SK-N-SH (cell line): Measurements from ENCODE around the gene C1orf52. TPM values are rescaled to one million over a fixed set of nuclear protein-coding genes. Genes with fewer than 3 reads are reported as not detected.

Experiments
- CTCF ChIA-PET: fragments of 300-600, 350-600 bp; formaldehyde crosslinking; extraction: SDS; loops from one replicate; lab custom pipeline; 2021; lab: Yijun Ruan, JAX
- POLR2A ChIA-PET: fragments of 350-600 bp; sonication (Branson Sonifier 250); formaldehyde crosslinking; extraction: SDS; loops from one replicate; lab custom pipeline; 2020; ENCODE audit warnings: antibody characterized with exemption, inconsistent platforms; lab: Yijun Ruan, JAX
- DNase-seq: peaks from one replicate; pipeline ENCODE4 v3.0.0; 2012
- H2AFZ ChIP-seq: fragments of 200-600 bp; sonication (generic); 2 replicates; pipeline ENCODE4 v1.8.1; 2016; ENCODE audit warnings: antibody characterized with exemption, mild to moderate bottlenecking, low read depth
- H3F3A ChIP-seq: fragments of 200-600 bp; sonication (generic); replicated peaks from 2 replicates; pipeline ENCODE3; 2016; ENCODE audit warnings: antibody characterized with exemption, mild to moderate bottlenecking; ENCODE audit not compliant: insufficient read depth
- H3K27ac ChIP-seq, 2 experiments: fragments of 200-500 bp in 1 of 2; fragments of 200-600 bp in 1 of 2; sonication (Bioruptor generic) in 1 of 2; sonication (generic), shearing (Covaris generic) in 1 of 2; 2 replicates each; pipeline versions ENCODE4 v1.5.1 to v1.6.1; 2014 to 2016; ENCODE audit warnings: low read depth in 2 of 2, inconsistent platforms in 1 of 2, low read length in 1 of 2, mild to moderate bottlenecking in 1 of 2, mixed read lengths in 1 of 2
- H3K27me3 ChIP-seq: fragments of 200-600 bp; sonication (generic), shearing (Covaris generic); 2 replicates; pipeline ENCODE4 v1.6.1; 2016; ENCODE audit warnings: mixed run types; ENCODE audit not compliant: insufficient read depth
- H3K36me3 ChIP-seq, 2 experiments: fragments of 200-500 bp in 1 of 2; fragments of 200-600 bp in 1 of 2; sonication (Bioruptor generic) in 1 of 2; sonication (generic) in 1 of 2; replicated peaks in 1 of 2; 2 replicates each; pipeline versions ENCODE3 to v1.5.1; 2014 to 2016; ENCODE audit warnings: low read length in 1 of 2, mild to moderate bottlenecking in 1 of 2; ENCODE audit not compliant: insufficient read depth in 2 of 2, control insufficient read depth in 1 of 2
- H3K4me1 ChIP-seq, 2 experiments: fragments of 200-500 bp in 1 of 2; fragments of 200-600 bp in 1 of 2; sonication (Bioruptor generic) in 1 of 2; sonication (generic), shearing (Covaris generic) in 1 of 2; 2 replicates each; pipeline versions ENCODE4 v1.5.1 to v1.6.1; 2014 to 2016; ENCODE audit warnings: low read depth in 1 of 2, low read length in 1 of 2, mixed run types in 1 of 2; ENCODE audit not compliant: insufficient read depth in 2 of 2, control insufficient read depth in 1 of 2
- H3K4me2 ChIP-seq: fragments of 200-600 bp; sonication (generic), shearing (Covaris generic); 2 replicates; pipeline ENCODE4 v1.6.1; 2017; ENCODE audit warnings: mixed run types
- H3K4me3 ChIP-seq, 2 experiments: fragments of 200-500 bp in 1 of 2; fragments of 200-600 bp in 1 of 2; sonication (Bioruptor generic) in 1 of 2; sonication (generic), shearing (Covaris generic) in 1 of 2; 2 replicates each; pipeline versions ENCODE4 v1.5.1 to v1.8.1; 2014 to 2016; ENCODE audit warnings: low read depth in 2 of 2, inconsistent platforms in 1 of 2, low read length in 1 of 2, mild to moderate bottlenecking in 1 of 2, mixed read lengths in 1 of 2, moderate library complexity in 1 of 2
- H3K79me2 ChIP-seq: fragments of 200-600 bp; sonication (generic); 2 replicates; pipeline ENCODE4 v1.8.1; 2017; ENCODE audit warnings: mild to moderate bottlenecking; ENCODE audit not compliant: insufficient read depth
- H3K9ac ChIP-seq: fragments of 200-600 bp; sonication (generic); 2 replicates; pipeline ENCODE4 v1.6.1; 2017; ENCODE audit warnings: mixed run types
- H3K9me2 ChIP-seq: fragments of 200-600 bp; sonication (generic); 2 replicates; pipeline ENCODE4 v1.6.1; 2017; ENCODE audit warnings: mixed run types
- H3K9me3 ChIP-seq: fragments of 200-600 bp; sonication (generic); 2 replicates; pipeline ENCODE4 v1.6.1; 2017; ENCODE audit warnings: mixed run types, mild to moderate bottlenecking, moderate library complexity
- H4K20me1 ChIP-seq: fragments of 200-600 bp; sonication (generic); 2 replicates; pipeline ENCODE4 v1.6.1; 2017; ENCODE audit warnings: mild to moderate bottlenecking, mixed run types; ENCODE audit not compliant: insufficient read depth
- CHD2 ChIP-seq: fragments of 150-350 bp; IDR thresholded peaks from 2 replicates; pipeline ENCODE4 v1.6.1; 2018; ENCODE audit warnings: low read length; ENCODE audit not compliant: partially characterized antibody
- ELF1 ChIP-seq: IDR thresholded peaks from 2 replicates; pipeline ENCODE4 v1.4.0; 2012
- EZH2phosphoT487 ChIP-seq: fragments of 200-600 bp; sonication (generic); IDR thresholded peaks from 2 replicates; pipeline ENCODE4 v1.6.1; 2017; ENCODE audit warnings: low read depth, mixed run types, mild to moderate bottlenecking, antibody characterized with exemption, moderate library complexity, borderline replicate concordance
- FOXJ3 ChIP-seq: sonication (generic); formaldehyde crosslinking; IDR thresholded peaks from 2 replicates; pipeline ENCODE4 v1.5.1; 2020; ENCODE audit warnings: mild to moderate bottlenecking, missing genetic modification reagents
- FOXM1 ChIP-seq: IDR thresholded peaks from 2 replicates; pipeline ENCODE4 v1.4.0; 2012; ENCODE audit warnings: low read depth, mild to moderate bottlenecking
- MEF2A ChIP-seq: IDR thresholded peaks from 2 replicates; pipeline ENCODE4 v1.4.0; 2012; ENCODE audit warnings: low read depth, borderline replicate concordance
- RAD21 ChIP-seq: IDR thresholded peaks from 2 replicates; pipeline ENCODE4 v1.6.1; 2012; ENCODE audit warnings: mild to moderate bottlenecking, low read length
- TAF1 ChIP-seq: IDR thresholded peaks from 2 replicates; pipeline ENCODE4 v1.6.1; 2012; ENCODE audit warnings: low read depth, mild to moderate bottlenecking, low read length, moderate library complexity, borderline replicate concordance
- WGBS: methylation state at CpG from one replicate; pipeline ENCODE4 v1.1.6; 2017; ENCODE audit warnings: low lambda C conversion rate; 5-methylcytosine and 5-hydroxymethylcytosine counted together
- polyA plus RNA-seq, 3 experiments: library from polyadenylated mRNA; depleted of rRNA; stranded (reverse); fragments of >200 nt; gene quantifications; 2 replicates each; pipeline ENCODE4 v1.2.3, GENCODE V29; 2012
- TF ChIP-seq, protein P1 (sequence below): fragments of 150-350 bp; IDR thresholded peaks from 2 replicates; pipeline ENCODE4 v1.6.1; 2016; ENCODE audit warnings: mild to moderate bottlenecking, low read depth, low read length
- TF ChIP-seq, protein P2 (sequence below): IDR thresholded peaks from 2 replicates; pipeline ENCODE4 v1.6.1; 2012; ENCODE audit warnings: mild to moderate bottlenecking, low read depth, low read length, moderate library complexity
- TF ChIP-seq, protein P3 (sequence below): fragments of 200-600 bp; sonication (generic); IDR thresholded peaks from 2 replicates; pipeline ENCODE4 v1.6.1; 2017; ENCODE audit warnings: antibody characterized with exemption, mild to moderate bottlenecking, moderate library complexity
- TF ChIP-seq, protein P4 (sequence below): IDR thresholded peaks from 2 replicates; pipeline ENCODE4 v1.4.0; 2012; ENCODE audit warnings: low read depth
- TF ChIP-seq, protein P5 (sequence below): IDR thresholded peaks from 2 replicates; pipeline ENCODE4 v1.4.0; 2012; ENCODE audit warnings: low read depth, borderline replicate concordance
- TF ChIP-seq, protein P6 (sequence below): IDR thresholded peaks from 2 replicates; pipeline ENCODE4 v1.4.0; 2012; ENCODE audit warnings: low read depth, borderline replicate concordance

C1orf52 gene
- polyA plus RNA-seq, 1 of the 3 experiments (the other 2 are of a cell fraction), result 23.4 TPM

DNA sequence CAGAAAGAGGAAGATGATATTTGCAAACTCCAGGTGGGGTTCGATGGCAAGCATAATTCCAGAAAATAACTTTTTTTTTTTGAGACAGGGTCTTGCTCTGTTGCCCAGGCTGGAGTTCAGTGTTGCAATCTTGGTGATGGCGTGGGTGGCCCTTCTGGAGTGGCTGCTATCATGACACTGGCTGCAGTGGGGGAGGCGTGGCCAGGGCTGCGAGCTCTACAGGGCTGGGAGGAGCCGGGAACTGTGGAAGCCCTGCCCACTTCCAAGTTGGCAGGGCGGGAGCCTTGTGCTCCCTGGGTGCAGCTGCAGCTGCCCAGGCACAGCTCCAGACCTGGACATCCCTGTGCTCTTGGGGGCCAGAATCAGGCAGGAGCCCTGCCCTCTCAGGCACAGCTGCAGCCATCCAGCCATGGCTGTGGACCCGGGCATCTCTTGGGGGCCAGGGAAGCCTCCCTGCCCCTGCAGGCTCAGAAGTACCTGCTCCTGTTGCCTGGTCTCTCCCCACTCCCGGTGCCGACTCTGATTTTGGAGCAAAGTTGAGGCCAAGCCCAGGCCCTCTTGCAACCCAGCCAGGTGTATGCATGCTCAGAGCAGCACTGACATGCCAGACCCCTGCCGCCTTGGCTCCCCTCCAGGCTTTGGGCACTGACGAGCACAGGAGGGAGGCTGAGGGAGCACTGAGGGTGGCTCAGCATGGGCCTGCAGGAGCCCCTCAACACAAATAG lies 24.2 kb upstream of the C1orf52 start:
- peak; percentile 46 for DNase-seq
- TF ChIP-seq ELF1 (no peak), FOXJ3 (CRISPR knock-in tag) (no peak), MEF2A (no peak), TAF1 (no peak), RAD21 (no peak), EZH2phosphoT487 (no peak), FOXM1 (no peak), CHD2 (no peak)
- TF ChIP-seq, protein P1, sequence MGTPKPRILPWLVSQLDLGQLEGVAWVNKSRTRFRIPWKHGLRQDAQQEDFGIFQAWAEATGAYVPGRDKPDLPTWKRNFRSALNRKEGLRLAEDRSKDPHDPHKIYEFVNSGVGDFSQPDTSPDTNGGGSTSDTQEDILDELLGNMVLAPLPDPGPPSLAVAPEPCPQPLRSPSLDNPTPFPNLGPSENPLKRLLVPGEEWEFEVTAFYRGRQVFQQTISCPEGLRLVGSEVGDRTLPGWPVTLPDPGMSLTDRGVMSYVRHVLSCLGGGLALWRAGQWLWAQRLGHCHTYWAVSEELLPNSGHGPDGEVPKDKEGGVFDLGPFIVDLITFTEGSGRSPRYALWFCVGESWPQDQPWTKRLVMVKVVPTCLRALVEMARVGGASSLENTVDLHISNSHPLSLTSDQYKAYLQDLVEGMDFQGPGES, result no peak
- TF ChIP-seq, protein P2, sequence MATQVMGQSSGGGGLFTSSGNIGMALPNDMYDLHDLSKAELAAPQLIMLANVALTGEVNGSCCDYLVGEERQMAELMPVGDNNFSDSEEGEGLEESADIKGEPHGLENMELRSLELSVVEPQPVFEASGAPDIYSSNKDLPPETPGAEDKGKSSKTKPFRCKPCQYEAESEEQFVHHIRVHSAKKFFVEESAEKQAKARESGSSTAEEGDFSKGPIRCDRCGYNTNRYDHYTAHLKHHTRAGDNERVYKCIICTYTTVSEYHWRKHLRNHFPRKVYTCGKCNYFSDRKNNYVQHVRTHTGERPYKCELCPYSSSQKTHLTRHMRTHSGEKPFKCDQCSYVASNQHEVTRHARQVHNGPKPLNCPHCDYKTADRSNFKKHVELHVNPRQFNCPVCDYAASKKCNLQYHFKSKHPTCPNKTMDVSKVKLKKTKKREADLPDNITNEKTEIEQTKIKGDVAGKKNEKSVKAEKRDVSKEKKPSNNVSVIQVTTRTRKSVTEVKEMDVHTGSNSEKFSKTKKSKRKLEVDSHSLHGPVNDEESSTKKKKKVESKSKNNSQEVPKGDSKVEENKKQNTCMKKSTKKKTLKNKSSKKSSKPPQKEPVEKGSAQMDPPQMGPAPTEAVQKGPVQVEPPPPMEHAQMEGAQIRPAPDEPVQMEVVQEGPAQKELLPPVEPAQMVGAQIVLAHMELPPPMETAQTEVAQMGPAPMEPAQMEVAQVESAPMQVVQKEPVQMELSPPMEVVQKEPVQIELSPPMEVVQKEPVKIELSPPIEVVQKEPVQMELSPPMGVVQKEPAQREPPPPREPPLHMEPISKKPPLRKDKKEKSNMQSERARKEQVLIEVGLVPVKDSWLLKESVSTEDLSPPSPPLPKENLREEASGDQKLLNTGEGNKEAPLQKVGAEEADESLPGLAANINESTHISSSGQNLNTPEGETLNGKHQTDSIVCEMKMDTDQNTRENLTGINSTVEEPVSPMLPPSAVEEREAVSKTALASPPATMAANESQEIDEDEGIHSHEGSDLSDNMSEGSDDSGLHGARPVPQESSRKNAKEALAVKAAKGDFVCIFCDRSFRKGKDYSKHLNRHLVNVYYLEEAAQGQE, result no peak
- TF ChIP-seq, protein P3, sequence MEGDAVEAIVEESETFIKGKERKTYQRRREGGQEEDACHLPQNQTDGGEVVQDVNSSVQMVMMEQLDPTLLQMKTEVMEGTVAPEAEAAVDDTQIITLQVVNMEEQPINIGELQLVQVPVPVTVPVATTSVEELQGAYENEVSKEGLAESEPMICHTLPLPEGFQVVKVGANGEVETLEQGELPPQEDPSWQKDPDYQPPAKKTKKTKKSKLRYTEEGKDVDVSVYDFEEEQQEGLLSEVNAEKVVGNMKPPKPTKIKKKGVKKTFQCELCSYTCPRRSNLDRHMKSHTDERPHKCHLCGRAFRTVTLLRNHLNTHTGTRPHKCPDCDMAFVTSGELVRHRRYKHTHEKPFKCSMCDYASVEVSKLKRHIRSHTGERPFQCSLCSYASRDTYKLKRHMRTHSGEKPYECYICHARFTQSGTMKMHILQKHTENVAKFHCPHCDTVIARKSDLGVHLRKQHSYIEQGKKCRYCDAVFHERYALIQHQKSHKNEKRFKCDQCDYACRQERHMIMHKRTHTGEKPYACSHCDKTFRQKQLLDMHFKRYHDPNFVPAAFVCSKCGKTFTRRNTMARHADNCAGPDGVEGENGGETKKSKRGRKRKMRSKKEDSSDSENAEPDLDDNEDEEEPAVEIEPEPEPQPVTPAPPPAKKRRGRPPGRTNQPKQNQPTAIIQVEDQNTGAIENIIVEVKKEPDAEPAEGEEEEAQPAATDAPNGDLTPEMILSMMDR, result no peak
- TF ChIP-seq, protein P4, sequence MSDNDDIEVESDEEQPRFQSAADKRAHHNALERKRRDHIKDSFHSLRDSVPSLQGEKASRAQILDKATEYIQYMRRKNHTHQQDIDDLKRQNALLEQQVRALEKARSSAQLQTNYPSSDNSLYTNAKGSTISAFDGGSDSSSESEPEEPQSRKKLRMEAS, result no peak
- TF ChIP-seq, protein P5, sequence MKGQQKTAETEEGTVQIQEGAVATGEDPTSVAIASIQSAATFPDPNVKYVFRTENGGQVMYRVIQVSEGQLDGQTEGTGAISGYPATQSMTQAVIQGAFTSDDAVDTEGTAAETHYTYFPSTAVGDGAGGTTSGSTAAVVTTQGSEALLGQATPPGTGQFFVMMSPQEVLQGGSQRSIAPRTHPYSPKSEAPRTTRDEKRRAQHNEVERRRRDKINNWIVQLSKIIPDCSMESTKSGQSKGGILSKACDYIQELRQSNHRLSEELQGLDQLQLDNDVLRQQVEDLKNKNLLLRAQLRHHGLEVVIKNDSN, result no peak
- TF ChIP-seq, protein P6, sequence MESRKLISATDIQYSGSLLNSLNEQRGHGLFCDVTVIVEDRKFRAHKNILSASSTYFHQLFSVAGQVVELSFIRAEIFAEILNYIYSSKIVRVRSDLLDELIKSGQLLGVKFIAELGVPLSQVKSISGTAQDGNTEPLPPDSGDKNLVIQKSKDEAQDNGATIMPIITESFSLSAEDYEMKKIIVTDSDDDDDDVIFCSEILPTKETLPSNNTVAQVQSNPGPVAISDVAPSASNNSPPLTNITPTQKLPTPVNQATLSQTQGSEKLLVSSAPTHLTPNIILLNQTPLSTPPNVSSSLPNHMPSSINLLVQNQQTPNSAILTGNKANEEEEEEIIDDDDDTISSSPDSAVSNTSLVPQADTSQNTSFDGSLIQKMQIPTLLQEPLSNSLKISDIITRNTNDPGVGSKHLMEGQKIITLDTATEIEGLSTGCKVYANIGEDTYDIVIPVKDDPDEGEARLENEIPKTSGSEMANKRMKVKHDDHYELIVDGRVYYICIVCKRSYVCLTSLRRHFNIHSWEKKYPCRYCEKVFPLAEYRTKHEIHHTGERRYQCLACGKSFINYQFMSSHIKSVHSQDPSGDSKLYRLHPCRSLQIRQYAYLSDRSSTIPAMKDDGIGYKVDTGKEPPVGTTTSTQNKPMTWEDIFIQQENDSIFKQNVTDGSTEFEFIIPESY, result no peak
- Histone ChIP-seq H3K27ac (no peak overlapping the region), H3K36me3 (no peaks in the 10 kb centered on the region), H3K4me3 (no peak overlapping the region), H3K9ac (no peak overlapping the region), H3F3A (peaks cover 16% of the 10 kb centered on the region), H4K20me1 (no peaks in the 10 kb centered on the region), H3K27me3 (no peaks in the 10 kb centered on the region), H2AFZ (no peak overlapping the region), H3K4me2 (no peak overlapping the region), H3K9me2 (no peaks in the 10 kb centered on the region), H3K9me3 (no peaks in the 10 kb centered on the region), H3K4me1 (peaks cover 9 to 10% of the 10 kb centered on the region in 2 experiments; a peak in 2 of 4 replicates), H3K79me2 (no peaks in the 10 kb centered on the region)
- ChIA-PET POLR2A (no interaction called here), CTCF (interaction anchor here (1.0 to 1.4 kb wide), 2 partner anchors 24 to 339 kb away, joined by 3 read pairs; partner anchors contain the start of gene C1orf52)
- 53% methylated on average over 6 of the region's 11 CpGs for WGBS
